ENCODE results near the gene IGFBP5. TPM values are rescaled to one million over a fixed set of nuclear protein-coding genes. Genes with fewer than 3 reads are reported as not detected.

Gene IGFBP5
- total RNA-seq, 1 experiment from 2014 or later, result 157 TPM

DNA sequence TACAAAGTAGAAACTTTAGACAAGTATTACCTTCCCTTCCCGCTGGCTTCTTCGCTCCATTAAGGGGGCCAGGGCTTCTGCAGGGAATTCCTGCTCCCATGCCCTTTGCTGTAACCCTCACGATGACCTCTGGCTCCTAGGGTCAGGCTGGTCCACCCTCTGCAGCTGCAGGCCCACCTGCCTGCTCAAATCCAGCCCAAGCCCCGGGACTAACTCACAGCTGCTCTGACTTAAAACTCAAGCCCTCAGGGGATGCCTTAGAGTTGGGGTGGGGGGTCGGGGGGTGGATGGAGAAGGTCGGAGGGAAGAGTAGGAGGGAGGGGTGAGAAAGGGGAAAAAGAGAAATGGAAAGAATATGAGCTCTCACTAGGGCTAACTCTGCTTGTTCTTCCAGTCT lies 4.9 kb downstream of the IGFBP5 start:
- Histone ChIP-seq H3K79me2 (ENCODE audit: low read length) (no peaks in the 10 kb centered on the region), H3K4me3 (ENCODE audit: low read length) (no peak overlapping the region), H3K9me2 (replicated peaks; ENCODE audit: low read length) (no peaks in the 10 kb centered on the region), H3F3A (ENCODE audit: low read length, unreplicated experiment) (no peaks in the 10 kb centered on the region), H4K20me1 (ENCODE audit: low read length) (no peaks in the 10 kb centered on the region), H3K4me1 (ENCODE audit: insufficient read depth, low read length) (peaks cover 33% of the 10 kb centered on the region), H3K27me3 (ENCODE audit: low read length) (no peaks in the 10 kb centered on the region), H3K27ac (ENCODE audit: low read length) (no peak overlapping the region), H3K36me3 (ENCODE audit: low read depth, low read length) (no peaks in the 10 kb centered on the region), H2AFZ (ENCODE audit: low read length) (no peak overlapping the region), H3K9ac (ENCODE audit: low read length) (no peak overlapping the region), H3K9me3 (ENCODE audit: low read length) (no peaks in the 10 kb centered on the region), H3K4me2 (ENCODE audit: low read length) (no peak overlapping the region)
- no peak for TF ChIP-seq EZH2 (IDR thresholded peaks at IDR 0.05; ENCODE audit: low read length, unreplicated experiment)
- TF ChIP-seq, protein P1, sequence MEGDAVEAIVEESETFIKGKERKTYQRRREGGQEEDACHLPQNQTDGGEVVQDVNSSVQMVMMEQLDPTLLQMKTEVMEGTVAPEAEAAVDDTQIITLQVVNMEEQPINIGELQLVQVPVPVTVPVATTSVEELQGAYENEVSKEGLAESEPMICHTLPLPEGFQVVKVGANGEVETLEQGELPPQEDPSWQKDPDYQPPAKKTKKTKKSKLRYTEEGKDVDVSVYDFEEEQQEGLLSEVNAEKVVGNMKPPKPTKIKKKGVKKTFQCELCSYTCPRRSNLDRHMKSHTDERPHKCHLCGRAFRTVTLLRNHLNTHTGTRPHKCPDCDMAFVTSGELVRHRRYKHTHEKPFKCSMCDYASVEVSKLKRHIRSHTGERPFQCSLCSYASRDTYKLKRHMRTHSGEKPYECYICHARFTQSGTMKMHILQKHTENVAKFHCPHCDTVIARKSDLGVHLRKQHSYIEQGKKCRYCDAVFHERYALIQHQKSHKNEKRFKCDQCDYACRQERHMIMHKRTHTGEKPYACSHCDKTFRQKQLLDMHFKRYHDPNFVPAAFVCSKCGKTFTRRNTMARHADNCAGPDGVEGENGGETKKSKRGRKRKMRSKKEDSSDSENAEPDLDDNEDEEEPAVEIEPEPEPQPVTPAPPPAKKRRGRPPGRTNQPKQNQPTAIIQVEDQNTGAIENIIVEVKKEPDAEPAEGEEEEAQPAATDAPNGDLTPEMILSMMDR (conservative IDR thresholded peaks at IDR 0.05; ENCODE audit: low read depth, low read length), result no peak
- TF ChIP-seq EZH2phosphoT487 (IDR thresholded peaks at IDR 0.05; ENCODE audit: borderline replicate concordance, low read length), result no peak
- no peak for ATAC-seq
- no peak for DNase-seq
- ChIA-PET POLR2A (ENCODE audit: unreplicated experiment) (no interaction called here), CTCF (no interaction called here)
- BruUV-seq (replicated peaks), result no TSS peak
- intact Hi-C loops (cut with micrococcal nuclease), result loop anchor here (10.0 kb wide), 1 partner anchor 604 kb away; no protein-coding TSS in a partner anchor

DNA sequence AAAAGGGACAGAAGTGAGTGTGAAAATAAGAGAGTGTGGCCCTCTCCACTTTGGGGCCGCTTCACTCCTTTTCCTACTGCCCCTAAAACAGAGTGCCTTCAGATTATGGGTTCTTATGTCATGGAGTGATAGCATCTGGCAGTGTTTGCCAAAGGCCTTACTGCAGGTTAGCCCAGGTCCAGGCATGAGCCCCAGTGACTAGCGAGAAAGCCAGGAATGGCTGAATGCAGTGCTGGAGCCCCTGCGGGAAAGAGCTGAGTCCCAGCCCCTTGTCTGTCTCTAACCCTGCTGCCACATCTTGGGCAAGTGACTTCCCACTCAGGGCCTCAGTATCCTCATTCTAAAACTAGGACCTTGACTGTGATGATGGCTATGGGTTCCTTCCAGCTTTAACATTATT lies 6.0 kb downstream of the IGFBP5 start:
- ATAC-seq (no peak), DNase-seq (no peak)
- Histone ChIP-seq H3K9me2 (replicated peaks; ENCODE audit: low read length) (no peaks in the 10 kb centered on the region), H3K79me2 (ENCODE audit: low read length) (no peaks in the 10 kb centered on the region), H3K36me3 (ENCODE audit: low read depth, low read length) (no peaks in the 10 kb centered on the region), H4K20me1 (ENCODE audit: low read length) (no peaks in the 10 kb centered on the region), H3K9me3 (ENCODE audit: low read length) (no peaks in the 10 kb centered on the region), H2AFZ (ENCODE audit: low read length) (no peak overlapping the region), H3F3A (ENCODE audit: low read length, unreplicated experiment) (no peaks in the 10 kb centered on the region), H3K4me3 (ENCODE audit: low read length) (no peak overlapping the region), H3K4me2 (ENCODE audit: low read length) (no peak overlapping the region), H3K27ac (ENCODE audit: low read length) (no peak overlapping the region), H3K27me3 (ENCODE audit: low read length) (no peaks in the 10 kb centered on the region), H3K9ac (ENCODE audit: low read length) (no peak overlapping the region), H3K4me1 (ENCODE audit: insufficient read depth, low read length) (peaks cover 23% of the 10 kb centered on the region)
- no peak for TF ChIP-seq EZH2 (IDR thresholded peaks at IDR 0.05; ENCODE audit: low read length, unreplicated experiment)
- TF ChIP-seq EZH2phosphoT487 (IDR thresholded peaks at IDR 0.05; ENCODE audit: borderline replicate concordance, low read length), result no peak
- TF ChIP-seq, protein P1 (conservative IDR thresholded peaks at IDR 0.05; ENCODE audit: low read depth, low read length), result no peak
- ChIA-PET CTCF (no interaction called here), POLR2A (ENCODE audit: unreplicated experiment) (no interaction called here)
- intact Hi-C loops (cut with micrococcal nuclease), result no loop called here
- BruUV-seq (replicated peaks), result no TSS peak

DNA sequence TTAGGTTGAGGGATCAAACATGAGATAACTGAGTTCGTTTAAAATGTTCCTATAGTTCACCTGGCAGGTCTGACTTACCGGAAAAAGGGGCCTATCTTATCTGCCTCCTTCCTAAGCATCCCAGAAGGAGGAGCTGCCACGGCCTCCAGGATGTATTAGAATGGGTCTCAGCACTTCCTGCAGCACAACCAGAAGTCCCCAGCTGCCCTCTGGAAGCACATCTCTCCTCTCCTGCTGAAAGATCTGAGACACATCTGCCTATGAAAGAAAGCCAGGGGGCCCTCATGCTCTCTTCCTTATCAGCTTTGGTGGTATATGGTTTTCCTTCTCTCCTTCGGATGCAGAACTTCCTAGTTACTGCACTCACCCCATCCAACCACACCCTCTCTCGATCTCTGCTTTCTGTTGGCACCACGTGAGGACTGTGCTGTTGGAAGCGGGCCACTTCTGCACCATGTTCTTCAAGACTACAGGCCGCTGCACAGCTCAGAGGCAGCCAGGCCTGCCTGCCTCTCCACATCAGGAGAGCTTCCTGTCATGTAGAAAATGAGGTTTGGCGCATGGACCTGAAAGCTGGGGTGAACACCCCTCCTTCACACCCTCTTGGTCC lies 6.5 kb downstream of the IGFBP5 start:
- Histone ChIP-seq H3K4me2 (ENCODE audit: low read length) (no peak overlapping the region), H3K36me3 (ENCODE audit: low read depth, low read length) (no peaks in the 10 kb centered on the region), H2AFZ (ENCODE audit: low read length) (no peak overlapping the region), H3K27me3 (ENCODE audit: low read length) (no peaks in the 10 kb centered on the region), H3K9me3 (ENCODE audit: low read length) (no peaks in the 10 kb centered on the region), H3K79me2 (ENCODE audit: low read length) (no peaks in the 10 kb centered on the region), H3K9ac (ENCODE audit: low read length) (no peak overlapping the region), H3F3A (ENCODE audit: low read length, unreplicated experiment) (no peaks in the 10 kb centered on the region), H3K4me1 (ENCODE audit: insufficient read depth, low read length) (peaks cover 20% of the 10 kb centered on the region), H3K27ac (ENCODE audit: low read length) (no peak overlapping the region), H3K9me2 (replicated peaks; ENCODE audit: low read length) (no peaks in the 10 kb centered on the region), H4K20me1 (ENCODE audit: low read length) (no peaks in the 10 kb centered on the region), H3K4me3 (ENCODE audit: low read length) (no peak overlapping the region)
- ChIA-PET CTCF (no interaction called here), POLR2A (ENCODE audit: unreplicated experiment) (no interaction called here)
- no peak for ATAC-seq
- intact Hi-C loops (cut with micrococcal nuclease), result no loop called here
- TF ChIP-seq, protein P1 (conservative IDR thresholded peaks at IDR 0.05; ENCODE audit: low read depth, low read length), result no peak
- TF ChIP-seq EZH2phosphoT487 (IDR thresholded peaks at IDR 0.05; ENCODE audit: borderline replicate concordance, low read length) (no peak), EZH2 (IDR thresholded peaks at IDR 0.05; ENCODE audit: low read length, unreplicated experiment) (no peak)
- no TSS peak for BruUV-seq (replicated peaks)
- DNase-seq, result no peak

Data from PC-3 (cell line).